Hepatic stellate cell (primary cell): Measurements from ENCODE around the gene SYTL4.

ENCODE experiments used
- DNase-seq: peaks from one replicate; pipeline ENCODE4 v3.0.0; 2011; ENCODE audit warnings: low spot score

SYTL4 gene

GRCh38 chrX:100648458-100649417 is 83.2 kb downstream of the SYTL4 start:
- no peak for DNase-seq

GRCh38 chrX:100647739-100648138 is 84.2 kb downstream of the SYTL4 start:
- DNase-seq: no peak

- DNase-seq: no peak
These were observed 84.8 kb downstream of the SYTL4 start for GRCh38 chrX:100647095-100647494.

GRCh38 chrX:100645106-100645505 is 86.8 kb downstream of the SYTL4 start:
- no peak for DNase-seq

- DNase-seq: peak; percentile 38
These were observed 87.7 kb downstream of the SYTL4 start, which contains the start of gene SRPX2 for GRCh38 chrX:100643956-100644860. SRPX2 (plus strand) TSS chrX:100644199; CDS start chrX:100646323, 2,124 bp downstream.

GRCh38 chrX:100643212-100643611 is 88.7 kb downstream of the SYTL4 start:
- DNase-seq: no peak

- no peak for DNase-seq
These were observed 89.6 kb downstream of the SYTL4 start for GRCh38 chrX:100642290-100642689.

GRCh38 chrX:100636321-100636991 is 95.5 kb downstream of the SYTL4 start, which contains the start of gene TSPAN6:
TSPAN6 (minus strand) TSS chrX:100636806; CDS start chrX:100636694, 112 bp downstream.
- peak; percentile 65 for DNase-seq

GRCh38 chrX:100635989-100636320 is 96.0 kb downstream of the SYTL4 start:
- DNase-seq: no peak

- DNase-seq: no peak
These were observed 96.9 kb downstream of the SYTL4 start for GRCh38 chrX:100635040-100635439.

- no peak for DNase-seq
These were observed 105.9 kb downstream of the SYTL4 start for GRCh38 chrX:100625985-100626491.
